Body of pancreas (tissue), 4 donors: Measurements from ENCODE around the gene STOX1. TPM values are rescaled to one million over a fixed set of nuclear protein-coding genes. Genes with fewer than 3 reads are reported as not detected.

ENCODE experiments used
- ATAC-seq: fragments of 150-250 bp; one replicate; pipeline ENCODE4 v1.9.1; 2016
- DNase-seq, 4 donors: peaks; one replicate each; pipeline ENCODE4 v3.0.0-alpha.2; 2019
- H3K27ac ChIP-seq, 4 donors: fragments of 200-600 bp; sonication (generic); 1 replicate in 3 of 4; 2 replicates in 1 of 4; pipeline versions ENCODE4 v1.5.1 to v1.6.1; 2016 to 2019; ENCODE audit warnings: mild to moderate bottlenecking in 1 of 4, mixed read lengths in 1 of 4, moderate library complexity in 1 of 4
- H3K27me3 ChIP-seq, 2 donors: fragments of 200-600 bp; sonication (generic); one replicate each; pipeline ENCODE4 v1.6.0; 2016; ENCODE audit warnings: mild to moderate bottlenecking in 1 of 2
- H3K36me3 ChIP-seq, 2 donors: fragments of 200-600 bp; sonication (generic); replicated peaks in 1 of 2; 2 replicates each; pipeline ENCODE4 v1.5.1; 2016; ENCODE audit warnings: low read depth in 2 of 2; ENCODE audit not compliant: insufficient read depth in 1 of 2
- H3K4me1 ChIP-seq: fragments of 200-600 bp; sonication (generic); one replicate; pipeline ENCODE4 v1.6.0; 2016
- H3K4me3 ChIP-seq, 2 donors: fragments of 200-600 bp; sonication (generic); 1 replicate in 1 of 2; 2 replicates in 1 of 2; pipeline ENCODE4 v1.5.1; 2016 to 2019
- H3K9me3 ChIP-seq, 3 donors: fragments of 200-600 bp; sonication (generic); 1 replicate in 2 of 3; 2 replicates in 1 of 3; pipeline ENCODE4 v1.5.1; 2016
- POLR2A ChIP-seq, 3 donors: fragments of 450-650 bp; IDR thresholded peaks; one replicate each; pipeline ENCODE4 v1.6.1; 2016; ENCODE audit warnings: antibody characterized with exemption in 3 of 3, mild to moderate bottlenecking in 2 of 3
- WGBS, 2 donors: methylation state at CpG; one replicate each; pipeline ENCODE4 v1.1.5; 2017; 5-methylcytosine and 5-hydroxymethylcytosine counted together
- intact Hi-C: fragments of 100-400 bp; cut with DNase I; formaldehyde crosslinking; loops from one replicate; pipeline ENCODE4 v1.15.1; 2023
- total RNA-seq, 2 donors: library from RNA; depleted of rRNA; stranded (reverse); fragments of >200 nt; gene quantifications; one replicate each; pipeline ENCODE4 v1.1.0, GENCODE V29; 2016
- TF ChIP-seq, protein P1 (sequence below), 7 experiments: fragments of 450-650 bp in 4 of 7; fragments of 200-600 bp in 3 of 7; sonication (generic) in 3 of 7; IDR thresholded peaks; one replicate each; pipeline ENCODE4 v1.5.1; 2016 to 2019; ENCODE audit warnings: antibody characterized with exemption in 7 of 7

STOX1 gene
- total RNA-seq, 2 donors from 2014 or later = 2.1 to 4.0 TPM

DNA sequence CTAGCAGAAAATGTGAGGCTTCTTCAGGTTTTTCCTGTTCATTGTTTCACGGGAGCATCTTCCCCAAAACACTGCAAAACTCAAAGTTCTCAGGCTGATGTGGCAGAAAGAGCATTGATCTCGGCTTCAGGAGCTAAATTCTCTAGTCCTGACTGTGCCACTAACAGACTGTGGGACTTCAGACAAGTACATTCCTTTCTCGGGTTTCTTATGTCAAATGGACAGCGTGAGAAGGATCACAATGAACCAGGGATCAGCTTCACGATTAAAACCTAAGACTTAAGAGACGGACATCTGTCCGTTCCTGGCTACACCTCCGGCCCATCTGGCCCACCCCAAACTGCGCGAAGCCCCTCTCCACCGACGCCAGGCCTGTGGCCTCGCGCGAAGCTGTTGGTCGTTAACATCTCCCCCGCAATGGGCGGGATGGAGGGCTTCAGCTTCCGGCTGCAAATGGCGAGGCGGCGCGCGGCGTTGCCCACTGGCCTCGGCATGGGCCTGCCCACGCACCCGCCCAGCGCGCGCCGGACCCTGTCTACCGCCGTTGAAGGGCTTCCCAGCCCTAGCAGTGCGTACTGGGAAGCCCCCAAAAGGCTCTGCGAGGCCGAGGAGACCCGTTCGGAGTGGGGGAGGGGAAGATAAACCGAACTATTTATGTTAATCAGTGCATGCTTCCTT lies 73.2 kb downstream of the STOX1 start:
- no peaks in the 10 kb centered on the region for H3K9me3 ChIP-seq
- ATAC-seq (peak; percentile 57), DNase-seq (no peak)
- peak overlapping the region; percentile 97 to 99 (median 98) for H3K27ac ChIP-seq
- no peaks in the 10 kb centered on the region for H3K27me3 ChIP-seq
- TF ChIP-seq, protein P1, sequence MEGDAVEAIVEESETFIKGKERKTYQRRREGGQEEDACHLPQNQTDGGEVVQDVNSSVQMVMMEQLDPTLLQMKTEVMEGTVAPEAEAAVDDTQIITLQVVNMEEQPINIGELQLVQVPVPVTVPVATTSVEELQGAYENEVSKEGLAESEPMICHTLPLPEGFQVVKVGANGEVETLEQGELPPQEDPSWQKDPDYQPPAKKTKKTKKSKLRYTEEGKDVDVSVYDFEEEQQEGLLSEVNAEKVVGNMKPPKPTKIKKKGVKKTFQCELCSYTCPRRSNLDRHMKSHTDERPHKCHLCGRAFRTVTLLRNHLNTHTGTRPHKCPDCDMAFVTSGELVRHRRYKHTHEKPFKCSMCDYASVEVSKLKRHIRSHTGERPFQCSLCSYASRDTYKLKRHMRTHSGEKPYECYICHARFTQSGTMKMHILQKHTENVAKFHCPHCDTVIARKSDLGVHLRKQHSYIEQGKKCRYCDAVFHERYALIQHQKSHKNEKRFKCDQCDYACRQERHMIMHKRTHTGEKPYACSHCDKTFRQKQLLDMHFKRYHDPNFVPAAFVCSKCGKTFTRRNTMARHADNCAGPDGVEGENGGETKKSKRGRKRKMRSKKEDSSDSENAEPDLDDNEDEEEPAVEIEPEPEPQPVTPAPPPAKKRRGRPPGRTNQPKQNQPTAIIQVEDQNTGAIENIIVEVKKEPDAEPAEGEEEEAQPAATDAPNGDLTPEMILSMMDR (IDR thresholded peaks at IDR 0.05) = no peak
- no peak for TF ChIP-seq POLR2A (IDR thresholded peaks at IDR 0.05)
- intact Hi-C loops = no loop called here
- WGBS, 2 donors = 3 to 11% methylated on average over 10 to 35 of the region's 40 CpGs
- H3K4me3 ChIP-seq = peak overlapping the region; percentile 76 to 99
- peaks cover 28% of the 10 kb centered on the region for H3K4me1 ChIP-seq
- H3K36me3 ChIP-seq = no peaks in the 10 kb centered on the region

GRCh38 chr10:68901105-68901927 lies 74.0 kb downstream of the STOX1 start, which contains the start of gene DDX50:
TSS of gene DDX50 (plus strand) at chr10:68901315. CDS start at chr10:68901385, 70 bp downstream.
- intact Hi-C loops = no loop called here
- TF ChIP-seq POLR2A (IDR thresholded peaks at IDR 0.05) = peak; percentile 64 to 88 (median 87)
- TF ChIP-seq, protein P1 (IDR thresholded peaks at IDR 0.05) = peak in 4 of 7 experiments; percentile 34 to 51 (median 46)
- Histone ChIP-seq H3K27me3 (no peaks in the 10 kb centered on the region), H3K27ac (peak within 1 kb of the TSS; percentile 97 to 99 (median 98)), H3K9me3 (no peaks in the 10 kb centered on the region), H3K36me3 (no peaks in the 10 kb centered on the region), H3K4me1 (peaks cover 28% of the 10 kb centered on the region), H3K4me3 (peak within 1 kb of the TSS; percentile 76 to 99)
- ATAC-seq (peak; percentile 99), DNase-seq (peak; percentile 97 to 99 (median 98))
- 0 to 2% methylated on average over 12 to 45 of the region's 47 CpGs for WGBS, 2 donors

GRCh38 chr10:68902382-68902781 lies 75.1 kb downstream of the STOX1 start:
- no peak for DNase-seq
- 45 to 49% methylated on average over 5 of the region's 5 CpGs for WGBS, 2 donors
- no peaks in the 10 kb centered on the region for H3K9me3 ChIP-seq
- no peak overlapping the region for H3K27ac ChIP-seq
- H3K4me1 ChIP-seq = peaks cover 28% of the 10 kb centered on the region
- no peak for TF ChIP-seq POLR2A (IDR thresholded peaks at IDR 0.05)
- TF ChIP-seq, protein P1 (IDR thresholded peaks at IDR 0.05) = no peak
- H3K36me3 ChIP-seq = no peaks in the 10 kb centered on the region
- ATAC-seq = no peak
- H3K27me3 ChIP-seq = no peaks in the 10 kb centered on the region
- no peak overlapping the region for H3K4me3 ChIP-seq
- intact Hi-C loops = no loop called here

DNA sequence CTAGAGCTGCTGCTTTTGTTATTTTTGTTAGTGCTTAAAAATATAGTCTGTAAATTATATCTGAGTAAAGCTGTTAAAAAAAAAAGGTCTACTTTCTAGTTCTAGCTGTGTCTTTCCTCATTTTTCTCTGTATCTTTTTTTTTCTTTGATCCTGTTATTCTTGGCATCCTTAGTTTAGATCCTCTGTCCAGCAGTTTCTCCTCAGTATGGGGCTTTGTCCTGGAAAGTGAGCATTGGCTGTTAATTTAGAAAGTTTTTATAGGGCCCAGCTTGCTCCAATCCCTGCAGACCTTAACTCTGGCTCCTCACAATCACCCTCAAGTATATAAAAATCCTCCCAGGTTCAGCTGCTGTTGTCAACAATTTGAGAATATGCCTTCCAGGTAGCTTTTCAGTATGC lies 97.3 kb downstream of the STOX1 start:
- Histone ChIP-seq H3K27me3 (no peaks in the 10 kb centered on the region), H3K27ac (no peak overlapping the region), H3K9me3 (no peaks in the 10 kb centered on the region), H3K4me1 (no peaks in the 10 kb centered on the region), H3K36me3 (peaks cover 0 to 4% of the 10 kb centered on the region in 2 donors), H3K4me3 (no peak overlapping the region)
- intact Hi-C loops = no loop called here
- ATAC-seq (no peak), DNase-seq (no peak)
- TF ChIP-seq, protein P1 (IDR thresholded peaks at IDR 0.05) = no peak
- TF ChIP-seq POLR2A (IDR thresholded peaks at IDR 0.05) = no peak
